RCC 7860 (cell line): Measurements from ENCODE around the gene NCK1.
A peak's percentile ranks its signal among the peaks of the same experiment; 100 is the strongest.

ENCODE experiments used
- DNase-seq: peaks from one replicate; pipeline ENCODE4 v3.0.0-alpha.2; 2015; ENCODE audit warnings: low spot score
- FAIRE-seq: peaks from 2 replicates; lab custom pipeline; 2012; peaks lifted over from hg19 to GRCh38; lab: Jason Lieb, UNC

Gene NCK1

DNA sequence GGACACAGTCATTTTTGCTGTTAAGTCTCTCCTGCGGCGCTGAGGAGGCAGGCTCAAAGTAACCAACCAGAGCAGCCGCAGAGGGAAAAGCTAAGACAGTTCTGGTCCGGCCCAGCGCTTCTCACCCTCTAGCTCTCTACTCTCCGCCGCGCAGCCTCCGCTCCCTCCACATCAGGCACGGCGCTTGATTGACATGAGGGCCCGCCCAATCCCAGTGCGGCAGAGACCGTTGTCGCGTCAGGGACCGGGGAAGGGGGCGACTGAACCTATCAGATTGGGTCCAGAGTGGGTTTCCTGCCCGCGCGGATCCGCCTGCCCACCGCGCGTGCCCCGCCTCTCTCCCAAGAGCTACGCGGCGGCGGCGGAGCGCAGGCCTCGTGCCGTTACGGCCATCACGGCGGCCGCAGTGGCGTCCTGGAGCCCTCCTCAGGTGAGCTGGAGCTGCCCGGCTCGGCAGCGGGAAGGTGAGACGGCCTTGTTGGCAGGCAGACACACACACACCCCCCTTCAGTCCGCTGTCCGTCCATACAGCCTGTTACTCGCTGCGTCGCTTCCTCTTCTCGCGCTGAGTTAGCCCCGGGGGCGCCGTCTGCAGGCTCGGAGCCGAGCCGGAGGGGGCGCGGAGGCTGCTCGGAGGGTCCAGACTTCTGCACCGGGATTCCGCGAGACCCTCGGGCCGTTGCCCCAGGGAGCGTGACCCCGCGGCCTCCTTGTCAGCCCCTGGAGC, at the start of gene NCK1:
TSS of gene NCK1 (plus strand) at position 319 of the 727 bp plus-strand sequence. CDS start 65,794 bp downstream, outside the sequence.
- DNase-seq = peak; percentile 95

DNA sequence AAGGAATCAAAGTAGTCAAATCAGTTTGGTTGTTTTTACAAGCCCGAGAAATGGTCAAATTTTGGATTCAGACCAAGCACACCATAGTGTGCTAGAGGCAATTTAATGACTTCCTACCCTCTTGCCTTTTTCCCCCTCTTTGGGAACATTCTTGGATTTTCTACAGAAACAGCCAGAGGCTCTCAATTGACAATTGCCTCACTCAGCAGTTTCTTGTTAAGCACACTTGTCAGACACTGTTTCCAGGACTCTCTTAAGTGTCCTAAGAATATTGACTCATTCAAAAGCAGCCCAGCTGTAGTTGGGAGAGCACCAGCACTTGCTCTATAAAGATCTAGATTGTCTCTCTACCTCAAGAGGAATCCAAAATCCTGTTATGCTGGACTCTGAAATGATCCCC, 44.6 kb upstream of the NCK1 start:
- DNase-seq = no peak
- no peak for FAIRE-seq

More for the DNA sequence above, at the start of gene NCK1:
- FAIRE-seq = peak; percentile 81

DNA sequence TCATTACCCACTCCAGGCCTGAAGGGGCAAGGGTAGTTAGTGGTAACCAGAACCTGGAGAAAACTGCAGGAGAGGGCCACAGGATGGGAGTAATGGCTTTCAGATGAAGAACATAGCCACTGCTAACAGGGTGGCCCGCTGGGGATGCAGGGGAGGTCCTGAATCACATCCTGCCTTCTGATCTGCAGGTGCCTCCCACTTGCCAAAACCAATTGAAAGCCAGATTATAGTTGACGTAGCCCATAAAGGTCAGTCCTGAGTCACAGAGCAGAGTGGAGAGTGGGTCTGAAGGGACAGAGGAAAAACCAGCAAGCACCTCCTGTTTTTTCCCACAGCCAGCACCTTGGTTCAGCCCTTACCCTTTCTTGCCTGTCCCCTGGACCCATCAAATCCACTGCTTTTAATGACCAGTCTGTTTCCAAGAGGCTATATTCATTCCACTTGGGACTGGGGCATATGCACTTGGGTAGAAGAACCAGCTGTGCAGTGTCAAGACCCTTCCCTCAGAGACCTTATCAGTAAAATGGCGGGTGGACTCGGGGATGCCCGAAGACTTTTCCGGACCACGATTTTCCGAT, 43.7 kb upstream of the NCK1 start:
- DNase-seq = peak; percentile 89
- FAIRE-seq = peak; percentile 81

DNA sequence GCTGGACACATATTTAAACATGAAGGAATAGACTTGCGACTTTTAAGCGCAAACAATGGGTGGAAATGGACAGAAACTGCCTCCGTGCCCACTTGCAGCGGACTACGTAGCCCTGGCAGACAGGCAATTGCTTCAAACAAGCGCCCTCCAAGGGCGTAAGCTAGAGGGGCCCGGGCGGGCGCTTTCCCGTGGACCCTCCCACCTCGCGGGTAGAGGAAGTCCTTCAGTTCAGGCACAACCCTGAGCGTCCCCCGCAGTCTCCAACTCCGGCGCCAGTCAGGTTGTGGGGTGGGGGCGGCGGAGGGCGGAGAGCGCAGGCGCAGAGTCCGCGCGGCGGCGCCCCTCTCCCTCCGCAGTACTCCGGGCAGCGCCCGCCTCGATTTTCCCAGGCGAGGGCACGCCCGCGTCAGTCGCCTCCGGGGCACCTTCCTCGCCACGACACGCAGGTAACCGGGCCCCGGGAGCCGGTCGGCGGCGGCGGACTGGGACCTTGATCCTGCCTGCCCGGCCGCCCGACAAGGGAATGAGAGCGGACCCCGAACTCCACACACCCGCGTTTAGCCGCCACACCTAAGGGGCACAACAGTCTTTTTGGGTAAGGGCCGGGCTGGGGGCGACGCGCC, 43.1 kb upstream of the NCK1 start, which contains the start of gene SLC35G2:
TSS of gene SLC35G2 (plus strand) at position 358 of the 623 bp plus-strand sequence. CDS start 35,335 bp downstream, outside the sequence.
- FAIRE-seq = no peak
- peak; percentile 41 for DNase-seq

DNA sequence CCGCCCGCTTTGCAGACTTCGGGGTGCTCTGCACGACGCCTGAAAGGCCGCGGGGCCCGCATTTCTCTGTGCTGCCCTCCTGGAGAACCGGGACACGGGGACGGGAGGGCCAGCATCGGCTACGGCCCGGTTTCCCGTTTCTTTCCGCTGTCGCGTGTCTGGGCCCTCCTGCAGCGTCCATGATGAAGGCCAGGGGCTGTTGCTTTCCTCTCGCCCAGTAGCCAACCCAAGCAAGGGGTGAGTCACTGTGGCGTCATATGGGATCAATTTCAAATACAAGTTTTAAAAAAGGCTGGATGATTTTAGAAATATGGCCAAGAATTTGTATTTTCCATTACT, 42.6 kb upstream of the NCK1 start:
- peak; percentile 17 for DNase-seq
- no peak for FAIRE-seq

DNA sequence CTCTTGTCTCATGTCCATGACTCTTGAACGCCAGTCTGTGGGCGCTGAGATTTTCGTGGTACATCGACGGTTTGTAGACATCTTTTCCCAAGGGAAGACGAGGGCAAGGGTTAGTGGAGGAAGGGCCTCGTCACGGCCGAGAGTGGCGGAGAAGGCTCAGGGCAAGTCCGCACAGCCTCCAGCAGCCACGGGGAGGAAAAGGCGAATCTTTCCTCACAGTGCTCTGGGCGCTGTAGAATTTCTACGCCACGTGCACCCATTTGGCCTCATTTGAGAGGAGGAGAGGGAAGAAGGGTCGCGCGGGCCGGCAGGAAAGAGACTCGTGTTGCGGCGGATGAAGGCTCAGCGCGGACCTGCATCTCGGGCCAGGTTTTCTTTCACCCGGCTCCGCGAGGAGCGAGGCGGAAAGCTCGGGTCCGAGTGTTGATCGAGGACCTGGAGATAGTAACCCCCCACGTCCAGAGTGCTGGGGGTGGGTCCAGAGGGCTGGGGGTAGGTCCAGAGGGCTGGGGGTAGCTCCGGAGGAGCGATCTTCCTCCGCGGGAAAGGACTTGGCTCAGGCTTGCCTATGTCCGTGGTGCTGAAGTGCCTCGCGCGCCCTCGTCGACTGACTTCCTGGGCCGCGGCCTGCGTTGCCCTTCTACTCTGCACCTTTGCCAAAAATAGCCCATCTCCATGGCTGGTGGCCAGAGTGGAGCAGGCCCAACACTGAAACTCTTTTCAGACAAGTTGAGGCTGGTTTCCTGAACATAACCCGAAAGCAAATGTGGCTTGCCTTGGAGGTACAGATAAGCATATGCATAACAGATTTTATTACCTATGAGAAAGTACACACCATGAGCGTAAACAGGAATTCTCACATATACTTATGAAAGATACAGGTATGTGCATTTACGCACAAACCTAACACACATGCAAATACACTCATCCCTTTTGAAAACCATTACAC, 42.0 kb upstream of the NCK1 start:
- no peak for FAIRE-seq
- no peak for DNase-seq

DNA sequence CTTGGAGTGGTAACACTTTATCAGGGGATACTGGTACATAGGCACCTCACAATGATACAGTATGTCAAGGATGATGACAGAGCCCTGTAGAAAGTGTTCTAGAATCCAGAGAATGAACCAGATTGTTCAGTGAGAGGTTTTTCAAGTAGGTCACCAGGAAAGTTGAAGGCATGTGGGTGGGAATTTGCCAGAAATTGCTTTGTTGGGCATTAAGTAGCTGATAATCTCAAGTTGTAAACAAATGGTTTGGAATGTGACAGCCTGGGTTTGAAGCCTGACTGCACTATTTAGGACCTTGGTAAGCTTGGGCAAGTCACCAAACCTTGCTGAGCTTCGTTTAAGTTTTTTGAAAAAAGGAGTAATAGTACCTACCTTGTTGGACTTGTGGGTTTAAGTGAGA, 30.5 kb upstream of the NCK1 start:
- DNase-seq (no peak), FAIRE-seq (no peak)

DNA sequence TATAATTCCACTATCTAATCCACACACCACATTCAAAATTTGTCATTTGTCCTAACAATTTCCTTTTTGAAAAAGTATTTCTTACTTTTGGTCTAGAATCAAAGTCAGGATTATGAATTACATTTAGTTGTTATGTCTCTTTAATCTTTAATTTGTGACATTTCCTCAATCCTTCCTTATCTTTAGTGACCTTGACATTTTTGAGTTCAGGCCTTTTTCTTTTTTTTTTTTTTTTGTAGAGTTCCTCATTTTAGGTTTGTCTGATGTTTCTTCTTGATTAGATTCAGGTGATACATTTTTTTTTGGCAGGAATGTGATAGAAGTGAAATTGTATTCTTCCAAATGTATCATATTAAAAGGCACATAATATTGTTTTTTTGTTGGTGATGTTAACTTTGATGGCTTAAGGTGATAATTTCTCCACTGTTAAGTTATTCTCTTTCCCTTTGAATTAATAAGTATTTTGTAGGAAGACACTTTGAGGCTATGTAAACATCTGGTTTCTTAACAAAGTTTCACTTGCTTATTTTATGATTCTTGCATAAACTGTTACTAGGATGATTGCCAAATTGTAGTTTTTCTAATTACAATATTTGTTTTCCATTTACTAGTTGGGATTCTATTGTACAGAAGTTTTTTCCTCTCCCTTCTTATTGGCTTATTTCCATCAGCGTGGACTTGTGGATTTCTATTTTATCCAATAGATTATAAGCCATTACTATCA, 26.8 kb upstream of the NCK1 start:
- DNase-seq = no peak
- FAIRE-seq = no peak

DNA sequence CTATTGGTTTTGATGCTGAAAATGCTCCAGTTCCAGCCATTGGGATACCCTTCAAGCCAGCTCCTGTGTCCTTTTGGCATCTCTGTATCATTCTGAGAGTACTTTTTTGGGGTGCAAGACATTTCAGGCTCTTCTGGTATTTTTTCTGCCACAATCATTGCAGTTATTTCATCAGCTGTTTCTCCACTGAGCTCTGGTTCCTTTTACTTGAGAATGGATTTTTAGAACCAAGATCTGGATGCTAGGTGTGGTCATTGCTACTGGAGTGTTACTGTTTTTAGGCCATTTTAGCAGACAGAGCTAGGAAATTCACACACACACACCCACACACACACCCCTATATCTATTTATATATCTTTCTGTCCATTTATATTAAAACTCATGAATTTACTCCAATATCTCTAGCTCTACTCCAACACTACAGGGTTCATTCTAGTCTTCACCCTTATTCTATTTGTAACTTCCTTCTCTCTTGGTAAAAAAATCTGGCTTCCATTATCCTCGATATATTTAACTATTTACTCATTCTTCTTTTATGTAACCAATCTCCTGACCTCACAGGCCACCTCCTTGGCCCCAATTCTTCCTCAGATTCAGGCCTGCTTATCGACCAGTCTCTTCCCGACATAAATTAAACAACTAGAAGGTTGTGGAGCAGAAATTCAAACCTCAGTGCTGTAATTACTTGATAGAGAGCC, 26.0 kb upstream of the NCK1 start:
- FAIRE-seq = no peak

DNA sequence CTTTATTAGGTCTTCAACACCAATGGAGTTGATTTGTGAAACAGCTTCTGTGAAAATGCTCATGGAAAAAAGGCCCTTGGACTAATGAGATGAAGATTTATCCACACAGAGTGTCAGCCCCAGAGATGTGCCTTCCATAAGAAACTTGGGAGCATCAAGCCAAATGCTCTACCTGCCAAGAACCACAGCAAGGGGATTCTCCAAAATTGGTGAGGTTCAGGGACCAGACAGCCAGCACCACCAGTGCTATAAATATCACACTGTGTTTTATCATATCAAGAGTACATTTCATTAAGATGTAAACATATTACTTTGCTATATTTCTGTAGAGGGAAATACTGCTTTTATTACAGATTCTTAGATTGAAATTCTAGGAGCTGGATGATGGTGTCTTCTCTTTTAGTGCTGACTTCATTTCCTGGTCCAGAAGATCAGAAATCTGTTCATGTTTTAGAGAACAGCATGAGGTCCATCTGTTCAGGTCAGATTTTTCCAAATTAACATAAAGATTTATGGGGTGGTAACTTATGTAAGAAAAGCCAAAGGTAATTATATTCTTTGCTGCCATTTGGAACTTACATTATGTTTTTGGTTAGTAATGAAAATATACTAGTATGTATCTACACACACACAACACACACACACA, 25.4 kb upstream of the NCK1 start:
- DNase-seq = no peak
- no peak for FAIRE-seq

More for the DNA sequence above, 26.0 kb upstream of the NCK1 start:
- no peak for DNase-seq

DNA sequence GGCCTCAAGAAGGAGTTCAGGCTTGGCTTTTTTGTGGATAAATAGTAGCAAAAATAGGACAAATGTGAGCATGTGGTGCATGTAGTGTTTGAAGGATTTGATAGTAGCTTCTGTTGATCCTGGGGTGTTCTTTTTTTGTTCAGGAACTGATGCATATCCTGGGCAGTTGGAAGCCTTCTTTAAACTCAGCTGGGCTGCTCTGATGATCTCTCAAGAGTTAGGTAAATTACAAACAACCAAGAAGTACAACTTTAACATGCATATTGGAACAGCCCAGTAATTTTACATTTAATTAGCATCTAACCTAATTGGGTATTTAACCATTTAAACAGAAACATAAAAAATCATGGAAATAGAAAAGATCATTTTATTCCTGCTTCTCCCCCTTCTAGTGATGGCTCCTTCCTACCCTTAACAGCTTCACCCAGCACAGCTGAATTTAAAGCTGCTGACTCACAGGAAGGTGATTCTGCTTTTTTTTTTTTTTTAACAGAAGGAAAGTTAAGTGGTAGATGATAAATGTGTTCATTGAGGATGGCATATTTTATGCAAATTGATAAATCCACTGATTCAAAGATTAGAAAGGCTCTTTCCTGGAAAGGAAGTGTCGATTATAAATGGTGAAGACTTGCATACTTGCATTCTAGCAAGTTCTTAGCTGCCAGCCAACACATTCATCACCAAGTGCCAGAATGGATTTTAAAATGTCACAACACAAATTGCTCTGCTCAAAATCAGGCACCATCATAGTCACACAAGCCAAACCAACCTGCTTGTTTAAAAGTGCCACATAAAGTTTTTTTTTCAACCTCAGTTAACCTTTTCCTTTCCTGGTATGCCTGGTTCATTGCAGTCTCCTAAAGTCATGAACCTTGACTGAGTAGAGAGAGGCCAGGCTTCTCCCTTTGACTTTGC, 23.1 kb upstream of the NCK1 start:
- DNase-seq = peak; percentile 36
- peak; percentile 87 for FAIRE-seq

DNA sequence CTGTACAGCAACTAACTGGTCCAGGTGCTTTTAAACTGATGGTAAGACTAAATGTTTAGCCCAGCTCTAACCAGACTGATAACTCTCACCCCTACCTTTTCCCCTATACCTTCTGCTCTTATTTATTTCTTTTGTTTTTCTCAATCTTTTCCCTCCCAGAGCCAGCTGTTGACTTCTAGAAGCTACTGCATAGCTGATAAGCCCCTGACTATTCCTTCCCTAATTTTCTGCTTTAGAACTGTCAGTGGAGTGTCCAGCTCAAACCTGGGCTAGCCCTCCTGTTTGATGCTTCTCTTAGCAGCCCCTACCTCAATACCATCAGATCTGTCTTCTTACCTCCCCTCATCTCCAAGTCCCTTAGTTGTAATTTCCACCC, 22.5 kb upstream of the NCK1 start:
- FAIRE-seq = no peak
- DNase-seq = no peak

DNA sequence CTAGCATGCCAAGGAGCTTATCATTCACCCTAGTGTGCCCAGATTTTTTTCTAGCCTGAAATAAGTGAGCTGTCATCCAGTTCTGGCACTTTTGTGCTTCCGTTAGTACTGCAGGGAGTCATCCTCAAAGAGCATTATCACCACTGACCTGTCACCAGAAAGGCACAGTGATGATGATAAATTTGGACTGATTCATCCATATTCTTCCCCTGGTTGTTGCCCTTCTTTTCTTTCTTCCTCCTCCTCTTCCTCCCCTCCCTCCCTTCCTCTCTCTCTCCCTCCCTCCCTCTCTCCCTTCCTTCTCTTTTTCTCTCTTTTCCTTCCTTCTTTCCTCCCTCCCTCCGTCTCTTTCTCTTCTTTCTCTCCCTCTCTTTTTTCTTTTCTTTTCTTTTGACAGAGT, 21.8 kb upstream of the NCK1 start:
- no peak for FAIRE-seq
- DNase-seq = peak; percentile 53

DNA sequence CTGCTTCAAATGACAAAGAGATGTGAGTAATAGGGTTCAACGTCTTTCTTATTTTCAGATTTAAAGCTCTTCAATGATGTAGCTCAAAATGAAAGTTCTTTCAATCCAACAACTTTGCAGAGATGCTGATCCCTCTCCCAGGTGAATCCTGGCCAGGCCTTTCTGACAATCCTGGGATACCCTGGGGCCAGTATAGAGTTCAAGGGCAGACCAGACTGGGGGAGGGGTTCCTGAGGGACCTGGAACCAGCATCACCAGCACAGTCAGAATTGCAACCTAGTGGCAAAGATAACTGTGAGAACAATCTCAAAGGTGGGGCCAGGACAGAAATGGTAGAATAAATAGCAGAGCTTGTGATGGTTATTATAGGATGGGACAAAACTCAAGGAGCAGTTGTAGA, 19.7 kb upstream of the NCK1 start:
- DNase-seq (no peak), FAIRE-seq (no peak)

DNA sequence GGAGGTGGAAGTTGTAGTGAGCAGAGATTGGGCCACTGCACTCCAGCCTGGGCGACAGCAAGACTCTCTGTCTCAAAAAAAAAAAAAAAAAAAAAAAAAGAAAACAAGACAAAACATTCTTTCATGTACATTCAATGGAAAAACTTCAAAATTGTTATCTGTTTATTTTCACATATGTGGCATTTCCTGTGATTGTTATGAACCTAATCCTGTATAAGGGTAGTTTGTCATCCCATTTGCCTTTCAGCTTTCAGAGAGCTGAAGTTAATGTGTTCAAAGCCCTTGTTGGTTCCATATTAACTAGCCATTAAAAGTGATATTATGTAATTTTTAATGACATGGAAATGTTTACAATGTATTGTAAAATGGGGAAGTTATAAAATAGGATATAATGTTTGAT, 17.3 kb upstream of the NCK1 start:
- DNase-seq = no peak
- no peak for FAIRE-seq

DNA sequence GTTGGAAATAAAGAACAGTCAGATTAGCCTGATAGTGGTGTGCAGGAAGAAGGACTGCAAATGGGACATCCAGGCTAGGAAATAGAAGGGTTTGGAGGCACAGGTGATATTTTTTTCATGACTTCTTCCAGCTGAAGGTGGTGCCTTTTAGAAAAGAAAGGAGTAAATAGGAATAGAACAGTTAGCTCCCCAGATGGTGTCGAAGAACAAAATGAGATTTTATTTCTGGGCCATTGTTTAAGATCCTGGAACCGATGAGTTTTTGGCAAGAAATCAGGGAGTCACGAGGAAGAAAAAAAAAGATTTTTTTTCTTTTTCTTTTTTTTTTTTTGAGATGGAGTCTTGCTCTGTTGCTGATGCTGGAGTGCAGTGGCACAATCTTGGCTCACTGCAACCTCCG, 9.8 kb upstream of the NCK1 start:
- FAIRE-seq (no peak), DNase-seq (no peak)

DNA sequence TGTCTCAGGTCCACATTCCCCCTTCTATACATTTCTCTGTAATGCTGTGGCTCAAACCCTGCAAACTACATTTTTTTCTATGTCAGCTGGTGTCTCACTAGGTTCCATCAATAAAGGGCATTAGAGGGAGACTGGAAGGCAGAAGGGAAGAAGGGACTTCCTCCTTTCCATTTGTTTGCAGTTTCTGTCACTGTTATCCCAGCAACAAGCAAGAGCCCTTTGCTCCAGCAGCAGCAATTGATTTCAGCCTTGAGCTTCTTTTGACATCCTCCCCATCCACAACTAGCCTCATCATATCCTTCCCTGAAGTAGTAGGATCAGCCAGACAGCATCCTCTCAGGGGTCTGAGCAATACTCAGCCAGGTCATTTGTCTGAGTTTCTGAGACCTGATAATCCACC, 5.3 kb upstream of the NCK1 start:
- FAIRE-seq (no peak), DNase-seq (no peak)

DNA sequence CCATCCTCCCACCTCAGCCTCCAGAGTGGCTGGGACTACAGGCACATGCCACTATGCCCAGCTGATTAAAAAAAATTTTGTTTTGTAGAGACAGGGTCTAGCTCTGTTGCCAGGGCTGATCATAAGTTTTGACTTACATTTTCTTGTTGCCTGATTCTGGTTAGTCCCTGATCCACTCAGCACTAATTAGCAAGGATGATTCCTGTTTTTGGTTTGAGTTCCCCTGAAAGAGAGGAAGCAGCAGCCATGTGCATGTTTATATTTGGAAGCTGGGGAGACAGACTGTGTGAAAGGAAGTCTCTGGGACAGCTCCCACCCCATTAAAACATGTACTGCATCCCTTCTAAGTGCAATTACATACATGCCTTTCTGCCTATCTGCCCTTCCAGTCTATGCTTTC, 3.6 kb upstream of the NCK1 start:
- FAIRE-seq = no peak
- no peak for DNase-seq
